22Rv1 (cell line): ENCODE data around the gene DDX19B.
"Not testable (repeated sequence)": the region's sequence is repeated elsewhere in the genome, so short reads cannot be mapped to it uniquely, and the experiment has no call there.

Experiments used
- H3K27ac ChIP-seq: fragments of 450-650 bp; 2 replicates; pipeline ENCODE4 v1.5.1; 2017
- ZFX ChIP-seq: fragments of 450-650 bp; IDR thresholded peaks from 2 replicates; pipeline ENCODE4 v1.6.1; 2017; ENCODE audit warnings: antibody characterized with exemption, borderline replicate concordance
- TF ChIP-seq, protein P1 (sequence below): fragments of 450-650 bp; IDR thresholded peaks from 2 replicates; pipeline ENCODE4 v1.5.1; 2017; ENCODE audit warnings: mild to moderate bottlenecking

The DDX19B gene

GRCh38 chr16:70269471-70269870 lies 29.5 kb upstream of the DDX19B start:
- H3K27ac ChIP-seq = no peak overlapping the region
- TF ChIP-seq, protein P1, sequence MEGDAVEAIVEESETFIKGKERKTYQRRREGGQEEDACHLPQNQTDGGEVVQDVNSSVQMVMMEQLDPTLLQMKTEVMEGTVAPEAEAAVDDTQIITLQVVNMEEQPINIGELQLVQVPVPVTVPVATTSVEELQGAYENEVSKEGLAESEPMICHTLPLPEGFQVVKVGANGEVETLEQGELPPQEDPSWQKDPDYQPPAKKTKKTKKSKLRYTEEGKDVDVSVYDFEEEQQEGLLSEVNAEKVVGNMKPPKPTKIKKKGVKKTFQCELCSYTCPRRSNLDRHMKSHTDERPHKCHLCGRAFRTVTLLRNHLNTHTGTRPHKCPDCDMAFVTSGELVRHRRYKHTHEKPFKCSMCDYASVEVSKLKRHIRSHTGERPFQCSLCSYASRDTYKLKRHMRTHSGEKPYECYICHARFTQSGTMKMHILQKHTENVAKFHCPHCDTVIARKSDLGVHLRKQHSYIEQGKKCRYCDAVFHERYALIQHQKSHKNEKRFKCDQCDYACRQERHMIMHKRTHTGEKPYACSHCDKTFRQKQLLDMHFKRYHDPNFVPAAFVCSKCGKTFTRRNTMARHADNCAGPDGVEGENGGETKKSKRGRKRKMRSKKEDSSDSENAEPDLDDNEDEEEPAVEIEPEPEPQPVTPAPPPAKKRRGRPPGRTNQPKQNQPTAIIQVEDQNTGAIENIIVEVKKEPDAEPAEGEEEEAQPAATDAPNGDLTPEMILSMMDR = no peak
- no peak for TF ChIP-seq ZFX

DNA sequence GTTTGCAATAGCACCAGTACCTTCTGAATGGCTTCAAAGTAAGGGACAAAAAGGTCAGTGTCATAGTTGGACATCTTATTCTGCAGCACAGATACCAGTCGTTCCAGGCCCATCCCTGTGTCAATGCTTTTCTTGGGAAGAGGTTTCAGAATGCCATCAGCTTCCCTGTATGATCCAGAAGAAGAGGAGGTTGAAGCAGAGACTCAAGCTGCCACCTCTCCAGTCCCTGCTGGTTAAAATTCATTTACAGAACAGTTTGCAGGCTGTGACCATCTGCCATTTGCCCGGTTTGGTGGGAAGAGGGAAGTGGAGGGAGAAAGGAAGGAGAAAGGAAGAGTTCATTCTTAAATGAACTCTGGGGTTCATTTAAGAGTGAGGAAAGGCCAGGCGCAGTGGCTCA lies 28.8 kb upstream of the DDX19B start:
- H3K27ac ChIP-seq = no peak overlapping the region
- TF ChIP-seq ZFX = no peak
- TF ChIP-seq, protein P1 = no peak

GRCh38 chr16:70271696-70272095 lies 27.3 kb upstream of the DDX19B start:
- no peak overlapping the region for H3K27ac ChIP-seq
- TF ChIP-seq, protein P1 = no peak
- no peak for TF ChIP-seq ZFX

GRCh38 chr16:70276392-70276791 lies 22.6 kb upstream of the DDX19B start:
- no peak overlapping the region for H3K27ac ChIP-seq
- no peak for TF ChIP-seq ZFX
- TF ChIP-seq, protein P1 = no peak

DNA sequence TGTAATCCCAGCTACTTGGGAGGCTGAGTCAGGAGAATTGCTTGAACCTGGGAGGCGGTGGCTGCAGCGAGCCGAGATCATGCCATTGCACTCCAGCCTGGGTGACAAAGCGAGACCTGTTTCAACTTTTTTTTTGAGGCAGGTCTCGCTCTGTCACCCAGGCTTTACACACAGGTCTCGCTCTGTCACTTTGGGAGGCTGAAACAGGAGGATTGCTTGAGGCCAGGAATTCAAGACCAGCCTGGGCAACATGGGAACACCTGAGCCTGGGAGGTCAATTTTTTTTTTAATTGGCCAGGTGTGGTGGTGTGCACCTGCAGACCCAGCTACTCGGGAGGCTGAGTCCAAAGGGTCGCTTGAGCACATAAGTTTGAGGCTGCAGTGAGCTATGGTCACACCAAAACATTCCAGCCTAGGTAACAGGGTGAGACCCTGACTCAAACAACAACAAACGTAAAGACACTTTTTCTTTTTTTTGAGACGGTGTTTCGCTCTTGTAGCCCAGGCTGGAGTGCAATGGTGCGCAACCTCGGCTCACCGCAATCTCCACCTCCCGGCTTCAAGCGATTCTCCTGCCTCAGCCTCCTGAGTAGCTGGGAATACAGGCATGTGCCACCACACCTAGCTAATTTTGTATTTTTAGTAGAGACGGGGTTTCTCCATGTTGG lies 11.5 kb upstream of the DDX19B start:
- H3K27ac ChIP-seq = peak overlapping the region; percentile 94

DNA sequence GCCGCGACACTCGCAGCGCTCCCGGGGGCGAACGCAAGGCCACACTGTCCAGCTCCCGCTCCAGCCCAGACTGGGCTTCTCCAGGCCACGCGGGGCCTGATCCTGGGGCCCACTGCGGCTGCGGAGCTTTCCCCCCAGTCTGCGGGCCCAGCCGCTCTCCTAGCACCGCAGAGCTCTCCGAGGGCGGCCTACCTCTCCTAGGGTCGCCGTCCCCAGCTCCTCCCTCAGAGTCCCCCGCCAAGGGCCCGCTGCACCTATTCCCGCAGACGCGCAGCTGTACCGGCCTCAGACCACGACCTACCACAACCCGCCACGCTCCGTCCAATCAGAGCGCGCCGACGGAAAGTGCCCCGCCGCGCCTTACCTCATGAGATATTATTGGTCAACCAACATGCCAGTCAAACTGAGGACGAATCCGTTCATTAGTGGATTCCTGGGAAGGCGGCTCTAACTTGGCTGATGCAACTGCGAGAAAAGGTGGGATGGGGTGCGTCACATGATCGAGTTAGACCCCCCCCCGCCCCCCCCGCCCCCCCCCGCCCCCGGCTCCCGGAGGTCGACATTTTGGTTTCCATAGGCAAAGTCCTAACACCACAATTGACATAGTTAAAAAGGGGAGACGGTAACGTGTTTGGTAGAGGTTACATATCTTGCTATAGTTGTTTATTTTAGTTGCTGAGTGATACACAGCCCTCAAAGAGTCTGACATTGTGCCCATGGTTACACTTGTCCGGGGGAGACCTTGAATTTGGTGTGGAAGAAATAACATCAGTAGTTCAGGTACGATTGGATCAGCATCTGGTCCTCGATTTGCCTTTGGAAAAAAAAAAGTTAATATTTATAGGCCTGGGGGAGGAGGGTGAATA lies 9.5 kb upstream of the DDX19B start, which contains the start of gene AARS1:
Gene AARS1 (minus strand): TSS at position 278 of the 866 bp plus-strand sequence. CDS start 6,743 bp downstream, outside the sequence.
- TF ChIP-seq, protein P1 = no peak
- no peak for TF ChIP-seq ZFX
- peak within 1 kb of the TSS; percentile 94 for H3K27ac ChIP-seq

DNA sequence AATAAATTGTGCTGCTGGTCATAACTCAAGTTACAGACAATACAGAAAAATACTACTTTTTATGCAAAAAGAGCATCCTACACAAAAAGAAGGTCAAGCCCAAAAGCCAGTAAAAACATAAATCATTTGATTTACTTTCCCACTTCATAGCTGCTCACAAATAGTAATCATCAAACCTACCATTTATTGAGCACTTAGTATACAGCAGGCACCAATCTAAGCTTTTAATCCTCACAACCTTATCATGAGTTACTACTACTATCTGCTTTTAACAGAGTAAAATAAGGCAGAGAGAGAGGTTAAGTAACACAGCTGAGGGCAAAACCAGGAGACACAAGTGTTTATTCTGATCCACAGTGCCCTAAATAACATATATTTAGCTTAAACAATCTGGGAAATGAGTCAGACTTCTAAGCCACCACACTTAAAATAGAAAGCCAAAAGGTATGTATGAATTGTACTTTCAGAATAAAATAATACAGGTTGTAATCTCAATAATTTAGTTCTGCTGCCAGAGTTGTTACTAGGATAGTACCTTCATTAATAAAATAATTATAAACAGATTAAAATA lies 8.0 kb upstream of the DDX19B start:
- TF ChIP-seq, protein P1 = no peak
- TF ChIP-seq ZFX = no peak
- H3K27ac ChIP-seq = no peak overlapping the region; the same call in 1 of the 2 replicates

GRCh38 chr16:70292148-70292547 lies 6.8 kb upstream of the DDX19B start:
- H3K27ac ChIP-seq = not testable (repeated sequence)
